WTC11 (cell line): ENCODE measurements around the gene EPGN. TPM values are rescaled to one million over a fixed set of nuclear protein-coding genes. Genes with fewer than 3 reads are reported as not detected.

Experiments used
- ATAC-seq: fragments of 200-7000 bp; cut with Tn5 transposase; 2 replicates; pipeline ENCODE4 v1.10.0; 2021; ENCODE audit warnings: mild to moderate bottlenecking, moderate library complexity
- CTCF ChIA-PET: fragments of 300-600 bp; sonication (Branson Sonifier 250); formaldehyde crosslinking; loops from one replicate; lab custom pipeline; 2021; ENCODE audit warnings: antibody characterized with exemption; lab: Charles Lee
- POLR2A ChIA-PET: fragments of 350-600 bp; sonication (Branson Sonifier 250); formaldehyde crosslinking; loops from one replicate; lab custom pipeline; 2021; ENCODE audit warnings: antibody characterized with exemption; lab: Charles Lee
- DNase-seq: peaks from one replicate; pipeline ENCODE4 v3.0.0; 2021; ENCODE audit warnings: low spot score
- H3K27ac Mint-ChIP-seq: 2 replicates; pipeline ENCODE4 v1.8.0; 2021; ENCODE audit warnings: mixed read lengths
- H3K27me3 Mint-ChIP-seq: 2 replicates; pipeline ENCODE4 v1.8.0; 2021; ENCODE audit warnings: low read depth, mild to moderate bottlenecking, moderate library complexity, mixed read lengths
- H3K36me3 Mint-ChIP-seq: 2 replicates; pipeline ENCODE4 v1.8.0; 2021; ENCODE audit warnings: mixed read lengths
- H3K4me1 Mint-ChIP-seq: 2 replicates; pipeline ENCODE4 v1.8.0; 2022; ENCODE audit warnings: mixed read lengths
- H3K4me3 Mint-ChIP-seq: 2 replicates; pipeline ENCODE4 v1.8.0; 2021; ENCODE audit warnings: mild to moderate bottlenecking, moderate library complexity, mixed read lengths
- H3K9me3 Mint-ChIP-seq: 2 replicates; pipeline ENCODE4 v1.8.0; 2021; ENCODE audit warnings: mixed read lengths
- AFF4 ChIP-seq: sonication (generic); formaldehyde crosslinking; IDR thresholded peaks from 2 replicates; pipeline ENCODE4 v1.8.1; 2023; ENCODE audit warnings: mild to moderate bottlenecking, missing genetic modification reagents, borderline replicate concordance
- ATF1 ChIP-seq: sonication (generic); formaldehyde crosslinking; IDR thresholded peaks from 2 replicates; pipeline ENCODE4 v1.8.1; 2023; ENCODE audit warnings: mild to moderate bottlenecking, moderate library complexity, missing genetic modification reagents
- E2F4 ChIP-seq: sonication (generic); formaldehyde crosslinking; IDR thresholded peaks from 2 replicates; pipeline ENCODE4 v1.8.1; 2022; ENCODE audit warnings: low read depth, mild to moderate bottlenecking, moderate library complexity, missing genetic modification reagents, borderline replicate concordance
- E2F5 ChIP-seq: sonication (generic); formaldehyde crosslinking; IDR thresholded peaks from 2 replicates; pipeline ENCODE4 v1.8.1; 2022; ENCODE audit warnings: mild to moderate bottlenecking, moderate library complexity, missing genetic modification reagents
- EMX1 ChIP-seq: fragments of 250-450 bp; sonication (Bioruptor Pico); IDR thresholded peaks from 2 replicates; pipeline ENCODE4 v1.8.0; 2021; ENCODE audit warnings: mild to moderate bottlenecking
- FOXK1 ChIP-seq: sonication (generic); formaldehyde crosslinking; IDR thresholded peaks from 2 replicates; pipeline ENCODE4 v1.8.0; 2022; ENCODE audit warnings: mild to moderate bottlenecking, moderate library complexity, missing genetic modification reagents
- GRHL2 ChIP-seq: fragments of 250-450 bp; sonication (Bioruptor Pico); IDR thresholded peaks from 2 replicates; pipeline ENCODE4 v1.8.0; 2022; ENCODE audit warnings: mild to moderate bottlenecking, moderate library complexity; ENCODE audit not compliant: insufficient replicate concordance, severe bottlenecking
- JAZF1 ChIP-seq: fragments of 250-450 bp; sonication (Bioruptor Pico); IDR thresholded peaks from 2 replicates; pipeline ENCODE4 v1.9.0; 2021; ENCODE audit warnings: moderate library complexity, mild to moderate bottlenecking, inconsistent platforms
- ZBTB21 ChIP-seq: sonication (generic); formaldehyde crosslinking; IDR thresholded peaks from 2 replicates; pipeline ENCODE4 v1.8.1; 2023; ENCODE audit warnings: mild to moderate bottlenecking, missing genetic modification reagents, borderline replicate concordance
- ZBTB43 ChIP-seq: sonication (generic); formaldehyde crosslinking; IDR thresholded peaks from 2 replicates; pipeline ENCODE4 v1.8.1; 2023; ENCODE audit warnings: mild to moderate bottlenecking, missing genetic modification reagents
- ZNF219 ChIP-seq: sonication (generic); formaldehyde crosslinking; IDR thresholded peaks from 2 replicates; pipeline ENCODE4 v1.8.0; 2023; ENCODE audit warnings: missing genetic modification reagents, mild to moderate bottlenecking, borderline replicate concordance
- ZSCAN18 ChIP-seq: fragments of 250-450 bp; sonication (Bioruptor Pico); IDR thresholded peaks from 2 replicates; pipeline ENCODE4 v2.1.2; 2022; ENCODE audit warnings: mild to moderate bottlenecking, moderate library complexity
- total RNA-seq: library from RNA; stranded (reverse); gene quantifications from 3 replicates; pipeline ENCODE4 v1.2.3, GENCODE V29; 2021
- TF ChIP-seq, protein P1 (sequence below): sonication (generic); formaldehyde crosslinking; IDR thresholded peaks from 2 replicates; pipeline ENCODE4 v1.8.0; 2022; ENCODE audit warnings: mild to moderate bottlenecking, missing genetic modification reagents
- TF ChIP-seq, protein P2 (sequence below): sonication (generic); formaldehyde crosslinking; IDR thresholded peaks from 2 replicates; pipeline ENCODE4 v1.8.1; 2023; ENCODE audit warnings: mild to moderate bottlenecking, missing genetic modification reagents, moderate library complexity
- TF ChIP-seq, protein P3 (sequence below): fragments of 250-450 bp; sonication (Bioruptor Pico); IDR thresholded peaks from 2 replicates; pipeline ENCODE4 v1.8.0; 2021; ENCODE audit warnings: mild to moderate bottlenecking
- TF ChIP-seq, protein P4 (sequence below): fragments of 200-600 bp; IDR thresholded peaks from 2 replicates; pipeline ENCODE4 v1.8.0; 2022; ENCODE audit warnings: antibody characterized with exemption
- TF ChIP-seq, protein P5 (sequence below): sonication (generic); formaldehyde crosslinking; IDR thresholded peaks from 2 replicates; pipeline ENCODE4 v1.8.1; 2023; ENCODE audit warnings: mild to moderate bottlenecking, missing genetic modification reagents, moderate library complexity

EPGN gene
- total RNA-seq, 1 experiment from 2014 or later: not detected

DNA sequence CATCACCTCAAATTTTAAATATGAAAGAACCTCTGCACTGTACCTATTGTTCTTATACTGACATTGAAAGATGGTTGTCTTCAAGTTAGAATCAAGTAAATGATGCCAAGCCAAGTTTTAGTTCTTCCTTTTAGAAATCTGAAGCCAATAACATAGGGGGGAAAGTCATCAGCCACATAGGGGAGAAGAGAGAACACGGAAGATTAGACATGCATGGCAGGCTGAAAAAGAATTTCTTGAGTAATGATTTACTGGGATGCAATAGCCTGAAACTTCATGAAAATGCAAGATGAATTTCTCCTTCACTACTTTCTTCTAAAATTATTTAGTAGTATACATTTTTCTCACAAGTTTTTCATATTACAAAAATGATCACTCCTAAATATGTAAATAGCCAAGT is 13.6 kb upstream of the EPGN start:
- CTCF ChIA-PET: interaction anchor here (0.8 kb wide), 1 partner anchor 106 kb away, joined by 3 read pairs; no protein-coding TSS in a partner anchor
- POLR2A ChIA-PET: no interaction called here
- Mint-ChIP-seq H3K36me3 (no peaks in the 10 kb centered on the region), H3K27me3 (no peaks in the 10 kb centered on the region), H3K4me3 (no peak overlapping the region), H3K27ac (no peak overlapping the region), H3K4me1 (no peaks in the 10 kb centered on the region), H3K9me3 (no peaks in the 10 kb centered on the region)
- TF ChIP-seq, protein P1, sequence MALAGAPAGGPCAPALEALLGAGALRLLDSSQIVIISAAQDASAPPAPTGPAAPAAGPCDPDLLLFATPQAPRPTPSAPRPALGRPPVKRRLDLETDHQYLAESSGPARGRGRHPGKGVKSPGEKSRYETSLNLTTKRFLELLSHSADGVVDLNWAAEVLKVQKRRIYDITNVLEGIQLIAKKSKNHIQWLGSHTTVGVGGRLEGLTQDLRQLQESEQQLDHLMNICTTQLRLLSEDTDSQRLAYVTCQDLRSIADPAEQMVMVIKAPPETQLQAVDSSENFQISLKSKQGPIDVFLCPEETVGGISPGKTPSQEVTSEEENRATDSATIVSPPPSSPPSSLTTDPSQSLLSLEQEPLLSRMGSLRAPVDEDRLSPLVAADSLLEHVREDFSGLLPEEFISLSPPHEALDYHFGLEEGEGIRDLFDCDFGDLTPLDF (CRISPR knock-in tag): no peak
- no peak for TF ChIP-seq ZNF219 (CRISPR knock-in tag)
- no peak for TF ChIP-seq E2F4 (CRISPR knock-in tag)
- TF ChIP-seq, protein P2, sequence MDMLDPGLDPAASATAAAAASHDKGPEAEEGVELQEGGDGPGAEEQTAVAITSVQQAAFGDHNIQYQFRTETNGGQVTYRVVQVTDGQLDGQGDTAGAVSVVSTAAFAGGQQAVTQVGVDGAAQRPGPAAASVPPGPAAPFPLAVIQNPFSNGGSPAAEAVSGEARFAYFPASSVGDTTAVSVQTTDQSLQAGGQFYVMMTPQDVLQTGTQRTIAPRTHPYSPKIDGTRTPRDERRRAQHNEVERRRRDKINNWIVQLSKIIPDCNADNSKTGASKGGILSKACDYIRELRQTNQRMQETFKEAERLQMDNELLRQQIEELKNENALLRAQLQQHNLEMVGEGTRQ (CRISPR knock-in tag): no peak
- TF ChIP-seq, protein P3, sequence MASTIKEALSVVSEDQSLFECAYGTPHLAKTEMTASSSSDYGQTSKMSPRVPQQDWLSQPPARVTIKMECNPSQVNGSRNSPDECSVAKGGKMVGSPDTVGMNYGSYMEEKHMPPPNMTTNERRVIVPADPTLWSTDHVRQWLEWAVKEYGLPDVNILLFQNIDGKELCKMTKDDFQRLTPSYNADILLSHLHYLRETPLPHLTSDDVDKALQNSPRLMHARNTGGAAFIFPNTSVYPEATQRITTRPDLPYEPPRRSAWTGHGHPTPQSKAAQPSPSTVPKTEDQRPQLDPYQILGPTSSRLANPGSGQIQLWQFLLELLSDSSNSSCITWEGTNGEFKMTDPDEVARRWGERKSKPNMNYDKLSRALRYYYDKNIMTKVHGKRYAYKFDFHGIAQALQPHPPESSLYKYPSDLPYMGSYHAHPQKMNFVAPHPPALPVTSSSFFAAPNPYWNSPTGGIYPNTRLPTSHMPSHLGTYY: no peak
- TF ChIP-seq, protein P4, sequence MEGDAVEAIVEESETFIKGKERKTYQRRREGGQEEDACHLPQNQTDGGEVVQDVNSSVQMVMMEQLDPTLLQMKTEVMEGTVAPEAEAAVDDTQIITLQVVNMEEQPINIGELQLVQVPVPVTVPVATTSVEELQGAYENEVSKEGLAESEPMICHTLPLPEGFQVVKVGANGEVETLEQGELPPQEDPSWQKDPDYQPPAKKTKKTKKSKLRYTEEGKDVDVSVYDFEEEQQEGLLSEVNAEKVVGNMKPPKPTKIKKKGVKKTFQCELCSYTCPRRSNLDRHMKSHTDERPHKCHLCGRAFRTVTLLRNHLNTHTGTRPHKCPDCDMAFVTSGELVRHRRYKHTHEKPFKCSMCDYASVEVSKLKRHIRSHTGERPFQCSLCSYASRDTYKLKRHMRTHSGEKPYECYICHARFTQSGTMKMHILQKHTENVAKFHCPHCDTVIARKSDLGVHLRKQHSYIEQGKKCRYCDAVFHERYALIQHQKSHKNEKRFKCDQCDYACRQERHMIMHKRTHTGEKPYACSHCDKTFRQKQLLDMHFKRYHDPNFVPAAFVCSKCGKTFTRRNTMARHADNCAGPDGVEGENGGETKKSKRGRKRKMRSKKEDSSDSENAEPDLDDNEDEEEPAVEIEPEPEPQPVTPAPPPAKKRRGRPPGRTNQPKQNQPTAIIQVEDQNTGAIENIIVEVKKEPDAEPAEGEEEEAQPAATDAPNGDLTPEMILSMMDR: no peak
- no peak for TF ChIP-seq GRHL2 (CRISPR knock-in tag)
- no peak for ATAC-seq
- no peak for DNase-seq

DNA sequence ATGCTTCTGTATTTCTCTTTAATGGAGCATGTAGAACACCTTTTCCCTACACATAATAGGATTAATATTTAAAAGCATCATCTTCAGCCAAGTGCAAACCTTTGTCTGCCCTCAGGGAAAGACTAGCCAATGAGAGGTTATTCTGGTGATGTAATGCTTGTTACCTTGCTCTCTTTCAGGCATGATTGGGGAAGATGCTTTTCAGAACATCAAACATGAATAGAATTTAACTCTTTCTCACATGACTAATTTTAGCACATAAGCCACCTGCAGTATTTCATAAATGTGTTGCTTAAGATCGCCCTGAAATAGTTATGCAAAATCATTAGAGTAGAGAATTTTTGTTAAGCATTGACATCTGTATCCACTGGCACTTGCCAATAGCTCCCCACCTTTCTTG is 10.7 kb upstream of the EPGN start:
- Mint-ChIP-seq H3K27ac (no peak overlapping the region), H3K36me3 (no peaks in the 10 kb centered on the region), H3K4me3 (no peak overlapping the region)
- ChIA-PET POLR2A (no interaction called here), CTCF (interaction anchor here (1.1 to 1.6 kb wide), 2 partner anchors 69 to 108 kb away, joined by 4 to 5 read pairs; no protein-coding TSS in a partner anchor)
- no peak for ATAC-seq
- TF ChIP-seq AFF4: no peak
- TF ChIP-seq, protein P1 (CRISPR knock-in tag): no peak
- TF ChIP-seq, protein P5, sequence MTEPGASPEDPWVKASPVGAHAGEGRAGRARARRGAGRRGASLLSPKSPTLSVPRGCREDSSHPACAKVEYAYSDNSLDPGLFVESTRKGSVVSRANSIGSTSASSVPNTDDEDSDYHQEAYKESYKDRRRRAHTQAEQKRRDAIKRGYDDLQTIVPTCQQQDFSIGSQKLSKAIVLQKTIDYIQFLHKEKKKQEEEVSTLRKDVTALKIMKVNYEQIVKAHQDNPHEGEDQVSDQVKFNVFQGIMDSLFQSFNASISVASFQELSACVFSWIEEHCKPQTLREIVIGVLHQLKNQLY: no peak
- TF ChIP-seq E2F5 (CRISPR knock-in tag): no peak
- TF ChIP-seq EMX1 (CRISPR knock-in tag): no peak
- TF ChIP-seq ZBTB43 (CRISPR knock-in tag): no peak
- TF ChIP-seq ZSCAN18 (CRISPR knock-in tag): no peak
- TF ChIP-seq JAZF1 (CRISPR knock-in tag): no peak
- no peak for TF ChIP-seq ZBTB21 (CRISPR knock-in tag)
- no peak for TF ChIP-seq ATF1 (CRISPR knock-in tag)
- no peak for TF ChIP-seq FOXK1
- TF ChIP-seq, all 79 proteins: peak for 0
- no peaks in the 10 kb centered on the region for H3K4me1 Mint-ChIP-seq
- no peaks in the 10 kb centered on the region for H3K27me3 Mint-ChIP-seq
- DNase-seq: no peak
- H3K9me3 Mint-ChIP-seq: no peaks in the 10 kb centered on the region
